ENCODE data around the gene SLC13A4. TPM values are rescaled to one million over a fixed set of nuclear protein-coding genes. Genes with fewer than 3 reads are reported as not detected.

The SLC13A4 gene
- total and polyA plus RNA-seq, 4 donors, result 0.01 to 0.17 (median 0.10) TPM

GRCh38 chr7:135716677-135717238 lies 11.2 kb downstream of the SLC13A4 start (continued):
- TF ChIP-seq ATF3 (IDR thresholded peaks at IDR 0.05), result no peak
- TF ChIP-seq RAD21 (IDR thresholded peaks at IDR 0.05), result no peak
- TF ChIP-seq FOXA2 (IDR thresholded peaks at IDR 0.05), result no peak
- no peak for TF ChIP-seq MAX (IDR thresholded peaks at IDR 0.05)
- TF ChIP-seq YY1 (IDR thresholded peaks at IDR 0.05), result no peak
- no peak for TF ChIP-seq FOXA1 (IDR thresholded peaks at IDR 0.05)
- TF ChIP-seq TAF1 (conservative IDR thresholded peaks at IDR 0.05), result no peak

- no peak for TF ChIP-seq GABPA (IDR thresholded peaks at IDR 0.05 in 1 of 2, conservative IDR thresholded peaks at IDR 0.05 in 1 of 2)
- TF ChIP-seq TAF1 (conservative IDR thresholded peaks at IDR 0.05), result no peak
- TF ChIP-seq MAX (IDR thresholded peaks at IDR 0.05), result no peak
- no peak for TF ChIP-seq HNF4G (IDR thresholded peaks at IDR 0.05)
- TF ChIP-seq RAD21 (IDR thresholded peaks at IDR 0.05), result no peak
- TF ChIP-seq JUND (IDR thresholded peaks at IDR 0.05), result no peak
- TF ChIP-seq FOXA2 (IDR thresholded peaks at IDR 0.05), result no peak
- DNase-seq (ENCODE audit: low spot score), result no peak
- Histone ChIP-seq H3K9ac (ENCODE audit: low read depth in 1 of 2, low read length in 2 of 2) (no peak overlapping the region), H3K9me3 (ENCODE audit: control insufficient read depth in 4 of 4, low read length in 3 of 4) (no peaks in the 10 kb centered on the region), H3K4me1 (ENCODE audit: control insufficient read depth in 4 of 4, insufficient read depth in 4 of 4, low read length in 3 of 4) (no peaks in the 10 kb centered on the region), H3K27me3 (ENCODE audit: control insufficient read depth in 4 of 4, insufficient read depth in 4 of 4, low read length in 3 of 4) (no peaks in the 10 kb centered on the region), H3K36me3 (ENCODE audit: control insufficient read depth in 4 of 4, insufficient read depth in 3 of 4, low read depth in 1 of 4, low read length in 3 of 4) (no peaks in the 10 kb centered on the region), H3K4me3 (ENCODE audit: low read depth in 1 of 3, low read length in 3 of 3) (no peak overlapping the region), H3K27ac (ENCODE audit: low read depth in 1 of 2, low read length in 2 of 2) (no peak overlapping the region)
- WGBS, result 81% methylated on average over 1 of the region's 1 CpG
Observed at GRCh38 chr7:135715673-135716072, 12.3 kb downstream of the SLC13A4 start.

- Histone ChIP-seq H3K36me3 (ENCODE audit: control insufficient read depth in 4 of 4, insufficient read depth in 3 of 4, low read depth in 1 of 4, low read length in 3 of 4) (no peaks in the 10 kb centered on the region), H3K27me3 (ENCODE audit: control insufficient read depth in 4 of 4, insufficient read depth in 4 of 4, low read length in 3 of 4) (no peaks in the 10 kb centered on the region), H3K4me1 (ENCODE audit: control insufficient read depth in 4 of 4, insufficient read depth in 4 of 4, low read length in 3 of 4) (no peaks in the 10 kb centered on the region), H3K9me3 (ENCODE audit: control insufficient read depth in 4 of 4, low read length in 3 of 4) (no peaks in the 10 kb centered on the region), H3K9ac (ENCODE audit: low read depth in 1 of 2, low read length in 2 of 2) (no peak overlapping the region), H3K27ac (ENCODE audit: low read depth in 1 of 2, low read length in 2 of 2) (no peak overlapping the region), H3K4me3 (ENCODE audit: low read depth in 1 of 3, low read length in 3 of 3) (no peak overlapping the region)
- no peak for DNase-seq (ENCODE audit: low spot score)
- WGBS, result 96% methylated on average over 5 of the region's 5 CpGs
- TF ChIP-seq FOXA1 (IDR thresholded peaks at IDR 0.05), result no peak
- no peak for TF ChIP-seq EGR1 (IDR thresholded peaks at IDR 0.05; ENCODE audit: low read depth in 2 of 2)
- no peak for TF ChIP-seq SP1 (IDR thresholded peaks at IDR 0.05)
- no peak for TF ChIP-seq JUND (IDR thresholded peaks at IDR 0.05)
- TF ChIP-seq ATF3 (IDR thresholded peaks at IDR 0.05), result no peak
- TF ChIP-seq RAD21 (IDR thresholded peaks at IDR 0.05), result no peak
- no peak for TF ChIP-seq HNF4A (conservative IDR thresholded peaks at IDR 0.05)
- no peak for TF ChIP-seq MAX (IDR thresholded peaks at IDR 0.05)
- no peak for TF ChIP-seq NR2F2 (IDR thresholded peaks at IDR 0.05)
- TF ChIP-seq REST (IDR thresholded peaks at IDR 0.05), result no peak
- no peak for TF ChIP-seq RXRA (IDR thresholded peaks at IDR 0.05)
- TF ChIP-seq CTCF (IDR thresholded peaks at IDR 0.05; ENCODE audit: low read depth, low read length, missing input control), result no peak
- no peak for TF ChIP-seq TAF1 (conservative IDR thresholded peaks at IDR 0.05)
- TF ChIP-seq GABPA (IDR thresholded peaks at IDR 0.05 in 1 of 2, conservative IDR thresholded peaks at IDR 0.05 in 1 of 2), result no peak
- no peak for TF ChIP-seq ZBTB33 (IDR thresholded peaks at IDR 0.05)
- no peak for TF ChIP-seq HNF4G (IDR thresholded peaks at IDR 0.05)
- no peak for TF ChIP-seq YY1 (IDR thresholded peaks at IDR 0.05)
- no peak for TF ChIP-seq FOXA2 (IDR thresholded peaks at IDR 0.05)
Observed at GRCh38 chr7:135715055-135715522, 12.9 kb downstream of the SLC13A4 start.

All from liver (tissue), 9 donors.